Endothelial cell of umbilical vein (primary cell): ENCODE data around the gene LRRC39.
"Not testable (repeated sequence)": the region's sequence is repeated elsewhere in the genome, so short reads cannot be mapped to it uniquely, and the experiment has no call there.

Experiments used
- CTCF ChIP-seq, 2 donors: IDR thresholded peaks; 1 replicate in 1 of 2; 2 replicates in 1 of 2; pipeline ENCODE4 v1.5.1; 2011; ENCODE audit warnings: low read length in 2 of 2, mild to moderate bottlenecking in 2 of 2, moderate library complexity in 2 of 2, control low read depth in 1 of 2, inconsistent platforms in 1 of 2, low read depth in 1 of 2; ENCODE audit not compliant: insufficient read depth in 1 of 2; ENCODE audit errors: extremely low read depth in 1 of 2
- EZH2 ChIP-seq: IDR thresholded peaks from 2 replicates; pipeline ENCODE4 v1.6.1; 2012; ENCODE audit warnings: borderline replicate concordance, low read depth, mild to moderate bottlenecking, moderate library complexity, low read length, inconsistent platforms; ENCODE audit not compliant: severe bottlenecking
- FOS ChIP-seq: IDR thresholded peaks from 2 replicates; pipeline ENCODE4 v1.6.1; 2011; ENCODE audit warnings: mild to moderate bottlenecking, low read length, moderate library complexity, borderline replicate concordance; ENCODE audit not compliant: insufficient read depth
- GATA2 ChIP-seq: IDR thresholded peaks from 2 replicates; pipeline ENCODE4 v1.7.0; 2011; ENCODE audit warnings: low read depth, mild to moderate bottlenecking, moderate library complexity, mixed read lengths, low read length; ENCODE audit not compliant: insufficient read length, insufficient read depth
- JUN ChIP-seq: IDR thresholded peaks from 2 replicates; pipeline ENCODE4 v1.6.1; 2011; ENCODE audit warnings: borderline replicate concordance, low read depth; ENCODE audit not compliant: insufficient read length, insufficient read depth
- MAX ChIP-seq: IDR thresholded peaks from 2 replicates; pipeline ENCODE4 v1.6.1; 2011; ENCODE audit not compliant: insufficient read depth, insufficient read length
- MYC ChIP-seq: IDR thresholded peaks from one replicate; pipeline ENCODE4 v1.6.1; 2011; ENCODE audit warnings: mild to moderate bottlenecking, low read depth, low read length
- POLR2A ChIP-seq: IDR thresholded peaks from 2 replicates; pipeline ENCODE4 v1.6.1; 2012; ENCODE audit warnings: low read depth, mild to moderate bottlenecking, control low read depth, low read length
- POLR2AphosphoS5 ChIP-seq: IDR thresholded peaks from 2 replicates; pipeline ENCODE4 v1.6.1; 2012; ENCODE audit warnings: low read depth, mild to moderate bottlenecking, control low read depth, low read length, moderate library complexity; ENCODE audit not compliant: insufficient read depth

GRCh38 chr1:100200060-100200459 is 22.0 kb upstream of the LRRC39 start:
- TF ChIP-seq CTCF (IDR thresholded peaks at IDR 0.05; ENCODE audit: extremely low read depth in 1 of 2, insufficient read depth in 1 of 2, low read depth in 1 of 2, low read length in 2 of 2); MAX; POLR2A; POLR2AphosphoS5; JUN; FOS; EZH2; MYC; GATA2: not testable (repeated sequence)
